ENCODE results near the gene ARL14EP.
A peak's percentile ranks its signal among the peaks of the same experiment; 100 is the strongest.

ARL14EP gene

DNA sequence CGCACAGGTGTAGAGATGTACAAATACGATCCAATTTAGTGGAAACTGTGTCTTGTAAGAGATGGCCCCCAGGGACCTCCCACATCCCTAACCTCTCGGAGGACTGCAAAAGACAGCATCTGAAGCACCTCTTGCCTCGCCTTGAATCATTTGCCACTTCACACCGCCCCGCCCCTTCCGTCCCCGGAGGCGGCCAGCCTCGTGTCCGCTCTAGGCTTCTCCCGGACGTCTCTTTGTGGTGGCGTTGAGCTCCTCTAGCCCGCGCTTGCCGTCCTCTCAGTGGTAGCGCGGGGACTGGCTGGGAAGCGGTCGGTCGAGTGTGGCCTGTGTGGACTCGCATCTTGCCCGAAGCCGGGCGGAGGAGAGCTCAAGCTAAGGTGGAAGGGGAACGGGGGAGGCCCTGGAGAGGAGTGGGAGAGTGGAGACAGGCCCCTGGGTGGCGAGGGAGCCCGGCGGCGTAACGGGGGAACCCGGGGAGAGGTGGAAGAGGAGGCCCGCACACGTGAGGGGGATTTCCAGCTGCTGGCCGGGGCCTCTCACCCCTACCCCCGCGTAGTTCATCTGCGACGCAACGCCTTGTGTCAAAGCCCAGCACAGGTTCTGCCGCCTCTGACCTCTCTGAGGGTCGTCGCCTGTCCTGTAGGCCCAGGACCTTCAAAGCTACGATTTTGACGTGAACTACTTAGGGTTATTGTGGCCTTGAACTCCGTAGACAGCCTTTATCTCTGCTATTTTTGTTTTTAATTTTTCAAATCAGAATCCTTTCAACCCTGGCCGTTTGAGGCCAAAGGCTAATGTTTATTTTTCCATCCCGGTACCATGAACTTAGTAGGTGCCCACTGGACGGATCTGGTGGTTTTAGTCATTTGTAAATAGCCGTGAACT, at the start of gene ARL14EP:
TSS of gene ARL14EP (plus strand) at position 279 of the 885 bp plus-strand sequence. CDS start 7,845 bp downstream, outside the sequence.
- peak; percentile 90 for DNase-seq

DNA sequence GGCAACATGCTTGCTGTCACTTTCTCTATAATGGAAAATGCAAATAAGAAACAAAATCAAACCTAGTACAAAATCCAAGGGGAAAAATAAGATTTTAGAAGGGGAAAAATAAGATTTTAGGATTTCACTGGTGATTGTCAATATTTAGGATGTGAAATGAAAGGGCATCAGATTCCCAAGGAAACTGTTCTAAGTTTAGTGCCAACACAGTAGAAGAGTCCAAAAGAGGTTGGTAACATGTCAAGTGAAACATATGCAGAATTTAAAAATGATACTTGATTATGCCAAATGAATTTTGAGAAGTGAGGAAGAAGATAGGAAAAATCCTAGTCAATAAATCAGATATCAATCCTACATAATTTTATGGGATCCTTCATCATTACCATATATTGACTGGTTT, 45.7 kb upstream of the ARL14EP start:
- DNase-seq: no peak

GRCh38 chr11:30279796-30280195, 43.1 kb upstream of the ARL14EP start:
- no peak for DNase-seq

- no peak for DNase-seq
Measured at GRCh38 chr11:30281476-30282288, 41.2 kb upstream of the ARL14EP start.

DNA sequence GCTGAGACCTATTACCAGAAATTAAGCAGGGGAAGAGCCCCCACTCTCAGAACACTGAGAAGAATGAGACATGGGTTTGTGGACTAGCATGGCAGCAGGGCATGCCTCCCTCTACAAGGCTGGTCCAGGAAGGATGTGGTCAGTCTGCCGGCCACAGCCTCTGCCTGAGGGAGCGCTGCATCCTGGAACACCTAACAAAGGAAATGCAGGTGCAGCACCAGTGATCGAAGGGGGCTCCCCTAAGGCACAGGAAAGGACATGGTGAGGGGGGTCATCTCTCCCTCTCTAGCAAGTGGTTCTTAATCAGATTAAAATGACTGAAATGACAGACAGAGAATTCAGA, 40.6 kb upstream of the ARL14EP start:
- DNase-seq: no peak

DNA sequence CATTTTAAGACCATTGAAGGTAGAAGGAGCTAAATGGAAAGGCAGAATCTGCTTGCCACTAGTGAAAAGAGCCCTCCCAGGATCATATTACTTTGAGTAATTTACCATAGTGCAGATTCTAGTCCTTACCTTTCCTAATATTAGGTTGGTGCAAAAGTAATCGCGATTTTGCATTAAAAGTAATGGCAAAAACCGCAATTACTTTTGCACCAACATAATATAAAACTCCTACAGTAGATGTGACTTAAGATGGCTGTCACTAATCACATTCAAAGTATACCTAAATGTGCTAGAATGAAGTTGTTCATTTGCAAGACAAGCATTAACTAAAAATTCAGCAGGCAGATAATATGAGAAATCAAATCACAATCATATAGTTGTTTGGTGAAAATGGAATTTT, 38.1 kb upstream of the ARL14EP start:
- DNase-seq: no peak

GRCh38 chr11:30285416-30286121, 37.3 kb upstream of the ARL14EP start:
- DNase-seq: no peak

DNA sequence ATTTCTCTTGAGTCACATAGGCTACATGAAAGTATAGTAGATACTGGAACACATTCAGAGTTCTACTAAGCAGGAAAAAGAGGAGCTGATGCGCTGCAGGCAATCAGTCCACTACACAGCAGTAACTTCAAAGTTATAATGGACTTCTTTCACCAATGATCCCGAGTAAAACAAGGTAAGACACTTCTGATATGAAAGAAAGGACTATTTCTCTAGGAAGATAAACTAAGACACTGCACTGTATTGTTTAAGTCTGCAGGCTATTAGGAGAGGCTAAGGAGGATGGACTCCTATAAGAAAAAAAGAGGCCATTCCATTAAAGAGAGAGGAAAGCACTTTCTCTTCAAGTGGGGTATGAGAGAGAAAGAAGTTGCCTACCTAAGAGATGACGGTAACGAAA, 31.6 kb upstream of the ARL14EP start:
- no peak for DNase-seq

DNA sequence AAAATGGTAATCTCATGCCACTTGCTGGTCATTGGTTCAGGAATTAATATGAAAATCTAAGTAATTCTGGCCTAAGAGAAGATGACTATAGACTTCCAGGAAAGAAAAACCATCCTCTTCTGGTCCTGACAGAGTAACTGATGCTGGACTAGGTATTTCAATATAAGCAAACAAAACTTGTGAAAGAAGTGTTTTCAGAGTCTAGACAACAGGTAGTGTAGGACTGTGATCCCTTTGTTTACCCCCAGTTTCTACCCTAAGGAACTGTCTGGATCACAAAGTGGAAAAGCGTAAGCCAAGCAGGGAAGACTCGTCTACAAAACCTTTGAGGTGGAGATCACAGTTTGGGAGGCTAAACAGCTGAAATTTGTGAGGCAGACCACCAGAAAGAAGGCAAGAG, 30.4 kb upstream of the ARL14EP start:
- DNase-seq: no peak

- DNase-seq: no peak
Measured at GRCh38 chr11:30295178-30295885, 27.6 kb upstream of the ARL14EP start.

- DNase-seq: no peak
Measured at GRCh38 chr11:30304620-30305019, 18.3 kb upstream of the ARL14EP start.

GRCh38 chr11:30310623-30311022, 12.3 kb upstream of the ARL14EP start:
- no peak for DNase-seq

- DNase-seq: no peak
Measured at GRCh38 chr11:30311189-30311588, 11.7 kb upstream of the ARL14EP start.

- no peak for DNase-seq
Measured at GRCh38 chr11:30312243-30312642, 10.7 kb upstream of the ARL14EP start.

DNA sequence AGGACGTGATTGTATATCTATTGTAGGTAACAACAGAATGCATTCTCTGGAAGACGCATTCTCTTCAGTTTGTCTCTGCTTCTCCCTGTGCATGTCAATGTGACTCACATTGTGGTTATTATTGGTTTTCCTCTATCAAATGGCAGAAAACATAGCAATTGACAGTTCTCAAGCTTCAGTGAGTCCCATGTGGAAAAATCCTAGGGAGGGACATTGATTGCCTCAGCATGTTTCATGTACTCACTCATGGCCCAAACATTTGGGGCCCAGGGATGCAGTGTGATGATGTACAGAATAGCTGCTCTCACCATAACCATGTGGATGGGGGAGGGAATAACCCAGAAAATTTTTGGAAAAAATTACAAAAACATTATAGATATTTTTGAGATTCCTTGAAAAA, 9.3 kb upstream of the ARL14EP start:
- no peak for DNase-seq

DNA sequence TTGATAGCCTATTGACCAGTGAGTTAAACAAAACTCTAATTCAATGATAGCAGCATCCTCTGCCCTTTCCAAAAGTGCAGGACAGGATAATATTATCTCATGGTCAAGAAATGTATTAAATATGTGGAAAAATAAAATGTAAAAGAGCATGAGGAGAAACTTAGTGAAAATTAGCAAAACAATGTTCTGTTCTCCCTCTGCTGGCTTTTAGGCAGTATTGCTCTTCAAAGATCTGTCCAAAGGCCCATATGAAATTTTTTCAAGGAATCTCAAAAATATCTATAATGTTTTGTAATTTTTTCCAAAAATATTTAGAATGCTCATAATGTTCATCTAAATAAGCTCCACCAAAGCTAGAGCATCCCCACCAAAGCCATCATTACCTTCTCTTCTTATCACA, 8.3 kb upstream of the ARL14EP start:
- no peak for DNase-seq

DNA sequence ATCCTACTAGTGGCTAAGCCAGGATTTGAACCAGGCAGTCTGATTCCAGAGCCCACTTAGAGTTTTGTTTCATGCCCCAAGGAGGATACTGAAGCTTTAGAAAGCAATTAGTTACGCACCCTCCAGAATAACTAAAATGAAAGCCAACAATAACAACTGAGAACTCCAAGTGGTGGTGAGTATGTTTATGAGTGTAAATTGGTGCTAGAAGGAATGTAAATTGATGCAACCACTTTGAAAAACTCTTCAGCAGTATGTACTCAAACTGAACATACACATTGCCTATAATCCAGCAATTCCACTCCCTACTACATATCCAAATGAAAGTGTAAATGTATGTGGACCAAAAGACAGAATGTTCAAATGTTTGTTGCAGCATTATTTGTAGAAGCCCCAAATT, 6.7 kb upstream of the ARL14EP start:
- no peak for DNase-seq

DNA sequence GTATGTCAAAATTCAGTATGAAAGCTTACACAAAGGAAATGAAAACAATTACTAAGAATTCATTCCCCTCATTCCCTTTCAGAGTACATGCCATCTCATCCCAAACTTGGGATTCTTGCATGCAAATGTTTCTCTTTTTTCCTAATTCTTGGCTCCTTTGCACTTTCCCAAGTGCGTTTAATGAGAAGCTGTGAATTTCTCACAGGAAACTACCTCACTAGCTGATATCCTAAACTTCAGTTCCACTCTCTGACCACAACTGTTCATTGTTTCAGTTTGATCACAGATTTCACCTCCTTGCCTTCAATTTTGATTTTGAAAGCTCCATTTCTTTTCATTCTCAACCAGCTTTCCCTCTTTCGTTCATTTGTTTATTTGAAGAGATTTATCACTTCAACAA, 5.9 kb upstream of the ARL14EP start:
- no peak for DNase-seq

GRCh38 chr11:30321321-30321720, 1.6 kb upstream of the ARL14EP start:
- no peak for DNase-seq

GRCh38 chr11:30322191-30322590, 713 bp upstream of the ARL14EP start:
- no peak for DNase-seq

- DNase-seq: no peak
Measured at GRCh38 chr11:30326114-30326778, 3.3 kb downstream of the ARL14EP start.

DNA sequence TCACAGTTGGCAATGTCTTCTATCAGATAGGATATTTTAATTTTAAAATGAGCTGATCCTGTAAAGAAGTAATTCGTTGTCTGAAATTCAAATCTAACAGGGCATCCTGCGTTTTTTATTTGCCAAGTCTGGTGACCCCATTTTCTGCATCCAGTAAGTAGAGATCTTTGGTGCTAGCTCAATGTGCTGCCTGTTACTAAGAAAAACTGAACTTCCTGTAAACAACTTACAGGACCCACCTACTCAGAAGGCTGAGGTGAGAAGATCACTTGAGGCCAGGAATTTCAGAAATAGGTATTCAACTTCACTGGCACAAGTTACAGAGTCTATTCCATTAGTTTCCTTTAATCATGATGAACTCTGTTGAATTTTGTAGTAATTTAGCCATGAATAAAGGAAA, 4.0 kb downstream of the ARL14EP start:
- DNase-seq: no peak
